ENCODE data around the gene CCDC138. TPM values are rescaled to one million over a fixed set of nuclear protein-coding genes. Genes with fewer than 3 reads are reported as not detected.

The CCDC138 gene
- total RNA-seq, 4 donors from 2014 or later, result 1.5 to 2.7 (median 2.1) TPM

- no peaks in the 10 kb centered on the region for H3K9me3 ChIP-seq
- WGBS, 2 donors (ENCODE audit: low coverage in 1 of 2), result 86% methylated on average over 5 of the region's 5 CpGs
- TF ChIP-seq CTCF (IDR thresholded peaks at IDR 0.05) (no peak), POLR2A (IDR thresholded peaks at IDR 0.05) (no peak), POLR2AphosphoS5 (IDR thresholded peaks at IDR 0.05) (no peak), EP300 (IDR thresholded peaks at IDR 0.05) (no peak)
- H3K4me3 ChIP-seq, result no peak overlapping the region
- H3K36me3 ChIP-seq, result no peaks in the 10 kb centered on the region
- peaks cover 0 to 12% (median 2%) of the 10 kb centered on the region in 3 donors for H3K4me1 ChIP-seq
- H3K27ac ChIP-seq, result no peak overlapping the region
- no peaks in the 10 kb centered on the region for H3K27me3 ChIP-seq
- ATAC-seq, result no peak
Measured at GRCh38 chr2:108912629-108912902, 126.0 kb downstream of the CCDC138 start.

GRCh38 chr2:108916122-108916795 lies 129.7 kb downstream of the CCDC138 start:
- H3K4me1 ChIP-seq, result peaks cover 0 to 17% (median 5%) of the 10 kb centered on the region in 3 donors

DNA sequence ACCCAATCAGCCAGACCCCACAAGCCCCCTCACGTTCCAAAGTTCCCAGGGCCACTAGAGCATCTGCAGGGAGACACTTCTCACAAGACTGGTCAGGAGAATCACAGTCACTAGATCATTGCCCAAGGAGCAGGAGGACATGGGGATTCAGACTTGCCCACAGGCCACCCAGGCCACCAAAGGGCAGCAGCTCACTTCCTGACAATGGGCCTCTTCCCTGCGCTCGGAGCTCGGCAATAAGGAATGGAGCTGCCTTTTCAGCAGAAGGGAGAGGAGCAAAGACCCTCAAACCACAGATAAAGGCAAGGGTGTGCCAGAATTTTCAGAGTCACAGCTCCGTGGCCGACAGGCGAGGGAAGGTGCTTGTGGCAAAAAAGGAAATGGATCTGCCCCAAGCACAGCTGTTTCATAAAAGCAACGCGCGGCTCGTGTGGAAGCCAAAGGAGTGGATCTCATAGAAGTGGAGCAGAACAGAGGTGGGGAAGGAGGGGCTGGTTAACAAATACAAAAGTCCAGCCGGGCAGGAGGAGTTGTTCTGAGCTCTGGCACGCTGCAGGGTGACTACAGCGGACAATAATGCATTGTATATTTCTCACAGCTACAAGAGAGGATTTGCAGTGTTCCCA lies 130.3 kb downstream of the CCDC138 start:
- peak overlapping the region in 3 of 4 donors; percentile 39 to 64 (median 63) for H3K27ac ChIP-seq
- ATAC-seq, result peak; percentile 61

More at GRCh38 chr2:108916122-108916795, 129.7 kb downstream of the CCDC138 start:
- WGBS, 2 donors (ENCODE audit: low coverage in 1 of 2), result 65 to 80% methylated on average over 4 to 7 of the region's 15 CpGs
- Histone ChIP-seq H3K27me3 (no peaks in the 10 kb centered on the region), H3K4me3 (no peak overlapping the region), H3K27ac (peak overlapping the region in 3 of 4 donors; percentile 39 to 64 (median 63)), H3K36me3 (no peaks in the 10 kb centered on the region), H3K9me3 (no peaks in the 10 kb centered on the region)
- ATAC-seq, result no peak
- TF ChIP-seq CTCF (IDR thresholded peaks at IDR 0.05), result no peak
- TF ChIP-seq POLR2AphosphoS5 (IDR thresholded peaks at IDR 0.05), result no peak
- TF ChIP-seq POLR2A (IDR thresholded peaks at IDR 0.05), result no peak
- TF ChIP-seq EP300 (IDR thresholded peaks at IDR 0.05), result no peak

DNA sequence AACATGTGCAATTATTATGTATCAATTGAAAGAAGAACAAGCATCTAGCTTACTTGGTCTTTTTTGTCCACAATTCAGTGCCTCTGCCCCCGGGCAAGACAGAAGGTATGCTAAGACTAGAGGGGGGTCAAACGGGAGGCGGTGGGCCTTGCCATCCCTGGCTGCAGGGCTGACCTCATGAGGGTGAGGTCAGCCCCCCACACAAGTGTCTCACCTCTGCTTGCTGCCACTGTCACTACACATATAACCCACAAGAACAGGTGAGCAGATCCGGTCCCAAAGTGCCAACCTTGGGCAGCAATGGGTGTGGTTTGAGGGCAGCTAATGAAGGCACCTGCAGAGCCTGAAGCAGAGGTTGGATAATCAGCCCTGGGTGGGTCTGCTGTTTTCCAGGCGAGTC lies 131.0 kb downstream of the CCDC138 start:
- H3K9me3 ChIP-seq, result no peaks in the 10 kb centered on the region
- H3K27ac ChIP-seq, result no peak overlapping the region
- peaks cover 0 to 19% (median 5%) of the 10 kb centered on the region in 3 donors for H3K4me1 ChIP-seq
- TF ChIP-seq POLR2AphosphoS5 (IDR thresholded peaks at IDR 0.05) (no peak), CTCF (IDR thresholded peaks at IDR 0.05) (no peak), POLR2A (IDR thresholded peaks at IDR 0.05) (no peak), EP300 (IDR thresholded peaks at IDR 0.05) (no peak)
- no peaks in the 10 kb centered on the region for H3K36me3 ChIP-seq
- H3K4me3 ChIP-seq, result no peak overlapping the region
- ATAC-seq, result no peak
- WGBS, 2 donors (ENCODE audit: low coverage in 1 of 2), result 61% methylated on average over 4 of the region's 5 CpGs; no CpG with 5 or more reads in 1 of the 2 donors
- H3K27me3 ChIP-seq, result no peaks in the 10 kb centered on the region

More for the DNA sequence above, 130.3 kb downstream of the CCDC138 start:
- no peak for TF ChIP-seq CTCF (IDR thresholded peaks at IDR 0.05)
- Histone ChIP-seq H3K4me1 (peaks cover 0 to 17% (median 5%) of the 10 kb centered on the region in 3 donors), H3K36me3 (no peaks in the 10 kb centered on the region), H3K4me3 (no peak overlapping the region), H3K27me3 (no peaks in the 10 kb centered on the region), H3K9me3 (no peaks in the 10 kb centered on the region)
- WGBS, 2 donors (ENCODE audit: low coverage in 1 of 2), result 7% methylated on average over 9 of the region's 14 CpGs; no CpG with 5 or more reads in 1 of the 2 donors

Data from gastroesophageal sphincter (tissue), 4 donors.